Adrenal gland (tissue), 9 donors: ENCODE measurements around the gene SORL1-AS1.

Source experiments
- DNase-seq, 7 donors: peaks; one replicate each; pipeline ENCODE4 v3.0.0-alpha.2; 2019 to 2020
- H3K27ac ChIP-seq, 5 donors: fragments of 200-600 bp; sonication (generic) in 4 of 5; 1 replicate in 3 of 5; 2 replicates in 2 of 5; pipeline versions ENCODE4 v1.5.1 to v1.8.0; 2016 to 2020; ENCODE audit warnings: mild to moderate bottlenecking in 1 of 5
- H3K27me3 ChIP-seq: fragments of 200-600 bp; 2 replicates; pipeline ENCODE4 v1.8.0; 2021
- H3K36me3 ChIP-seq, 2 donors: fragments of 200-600 bp; replicated peaks in 1 of 2; 1 replicate in 1 of 2; 2 replicates in 1 of 2; pipeline versions ENCODE4 v1.5.1 to v1.8.0; 2018 to 2022
- H3K4me1 ChIP-seq, 2 donors: fragments of 200-600 bp; replicated peaks in 1 of 2; 1 replicate in 1 of 2; 2 replicates in 1 of 2; pipeline versions ENCODE4 v1.5.1 to v1.8.0; 2018 to 2021
- H3K4me3 ChIP-seq, 4 donors: fragments of 200-600 bp; sonication (generic) in 3 of 4; one replicate each; pipeline ENCODE4 v1.5.1; 2016 to 2018
- H3K9me3 ChIP-seq, 3 donors: fragments of 200-600 bp; sonication (generic) in 1 of 3; replicated peaks in 1 of 3; 1 replicate in 2 of 3; 2 replicates in 1 of 3; pipeline versions ENCODE4 v1.5.1 to v1.8.0; 2016 to 2021
- CTCF ChIP-seq, 6 experiments: fragments of 450-650 bp in 4 of 6; fragments of 200-600 bp in 2 of 6; sonication (generic) in 1 of 6; IDR thresholded peaks; 1 replicate in 5 of 6; 2 replicates in 1 of 6; pipeline versions ENCODE4 v1.5.1 to v1.8.0; 2016 to 2021; ENCODE audit warnings: antibody characterized with exemption in 6 of 6, mild to moderate bottlenecking in 2 of 6, moderate library complexity in 1 of 6
- POLR2A ChIP-seq, 2 donors: fragments of 450-650 bp; IDR thresholded peaks; one replicate each; pipeline ENCODE4 v1.6.1; 2017; ENCODE audit warnings: antibody characterized with exemption in 2 of 2, mild to moderate bottlenecking in 2 of 2, moderate library complexity in 1 of 2
- WGBS, 4 donors: extraction: QIAGEN DNeasy Blood & Tissue Kit in 2 of 4; methylation state at CpG; one replicate each; pipeline versions ENCODE4 v1.1.5 to v1.1.7; 2013 to 2017; 5-methylcytosine and 5-hydroxymethylcytosine counted together
- intact Hi-C, 2 donors: fragments of 100-400 bp; cut with DNase I; formaldehyde crosslinking; loops; one replicate each; pipeline versions ENCODE4 v1.14.1 to v1.15.0; 2022 to 2023
- donor health status: healthy with polysubstance abuse.
- donor health status: Bipolar disorder and iron deficiency.
- donor health status: DM: yes; HTN: yes; CAD: no.
- donor health status: DM: no; HTN: no; CAD: no.
- donor health status: DM: no; HTN: no; CAD: no.

The SORL1-AS1 gene

GRCh38 chr11:121473064-121473777, 20.5 kb upstream of the SORL1-AS1 start:
- peaks cover 0 to 4% of the 10 kb centered on the region in 2 donors for H3K4me1 ChIP-seq
- intact Hi-C loops = no loop called here
- TF ChIP-seq CTCF (IDR thresholded peaks at IDR 0.05) = no peak
- no peak for TF ChIP-seq POLR2A (IDR thresholded peaks at IDR 0.05)
- H3K4me3 ChIP-seq = no peak overlapping the region
- no peaks in the 10 kb centered on the region for H3K36me3 ChIP-seq
- no peak overlapping the region for H3K27ac ChIP-seq
- no peaks in the 10 kb centered on the region for H3K27me3 ChIP-seq
- H3K9me3 ChIP-seq = no peaks in the 10 kb centered on the region
- DNase-seq = peak in 2 of 7 donors; percentile 27 to 36
- WGBS, 4 donors = 66 to 83% (median 79%) methylated on average over 4 to 8 of the region's 8 CpGs

GRCh38 chr11:121472312-121472711, 19.5 kb upstream of the SORL1-AS1 start:
- Histone ChIP-seq H3K4me1 (peaks cover 0 to 9% of the 10 kb centered on the region in 2 donors), H3K9me3 (no peaks in the 10 kb centered on the region), H3K36me3 (no peaks in the 10 kb centered on the region), H3K27ac (no peak overlapping the region), H3K4me3 (no peak overlapping the region), H3K27me3 (no peaks in the 10 kb centered on the region)
- 62 to 80% (median 70%) methylated on average over 2 of the region's 2 CpGs for WGBS, 4 donors
- TF ChIP-seq CTCF (IDR thresholded peaks at IDR 0.05) = no peak
- TF ChIP-seq POLR2A (IDR thresholded peaks at IDR 0.05) = no peak
- no peak for DNase-seq
- intact Hi-C loops = no loop called here

GRCh38 chr11:121471167-121471566, 18.4 kb upstream of the SORL1-AS1 start:
- TF ChIP-seq POLR2A (IDR thresholded peaks at IDR 0.05) (no peak), CTCF (IDR thresholded peaks at IDR 0.05) (no peak)
- H3K4me3 ChIP-seq = no peak overlapping the region
- no peaks in the 10 kb centered on the region for H3K36me3 ChIP-seq
- no peaks in the 10 kb centered on the region for H3K27me3 ChIP-seq
- no peak overlapping the region for H3K27ac ChIP-seq
- no peaks in the 10 kb centered on the region for H3K9me3 ChIP-seq
- no peak for DNase-seq
- peaks cover 0 to 21% of the 10 kb centered on the region in 2 donors for H3K4me1 ChIP-seq
- WGBS, 4 donors = 80 to 93% (median 85%) methylated on average over 6 to 12 of the region's 12 CpGs
- intact Hi-C loops = no loop called here

GRCh38 chr11:121469910-121470309, 17.1 kb upstream of the SORL1-AS1 start:
- peaks cover 0 to 30% of the 10 kb centered on the region in 2 donors for H3K4me1 ChIP-seq

More at GRCh38 chr11:121469910-121470309, 17.1 kb upstream of the SORL1-AS1 start:
- Histone ChIP-seq H3K27me3 (no peaks in the 10 kb centered on the region), H3K9me3 (no peaks in the 10 kb centered on the region), H3K36me3 (no peaks in the 10 kb centered on the region), H3K27ac (no peak overlapping the region), H3K4me3 (no peak overlapping the region)
- WGBS, 4 donors = 56 to 74% (median 66%) methylated on average over 5 of the region's 5 CpGs
- DNase-seq = peak in 1 of 7 donors; percentile 12
- intact Hi-C loops = no loop called here
- TF ChIP-seq POLR2A (IDR thresholded peaks at IDR 0.05) (no peak), CTCF (IDR thresholded peaks at IDR 0.05) (no peak)
